ENCODE results near the gene SIX4. TPM values are rescaled to one million over a fixed set of nuclear protein-coding genes. Genes with fewer than 3 reads are reported as not detected.

Gene SIX4
- total RNA-seq, 1 experiment from 2014 or later, result 17.3 TPM

DNA sequence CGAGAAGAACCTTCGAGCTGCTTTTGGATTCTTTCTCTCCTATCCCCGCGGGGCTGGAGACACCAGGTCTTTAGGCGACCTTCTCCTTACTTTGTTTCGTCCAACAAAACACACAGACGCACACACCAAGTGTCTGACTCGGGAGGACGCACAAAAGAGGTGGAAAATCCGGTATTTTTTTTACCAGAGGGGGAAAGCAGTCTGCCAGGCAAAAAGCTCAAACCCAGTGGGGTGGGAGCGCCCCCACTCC lies 2.1 kb downstream of the SIX4 start:
- intact Hi-C loops (cut with micrococcal nuclease; ENCODE audit: unreplicated experiment) (loop anchor here (5.0 to 10.0 kb wide), 2 partner anchors 75 to 303 kb away; partner anchors contain the start of gene SIX1), in situ Hi-C loops (cut with HindIII; ENCODE audit: low pct_unique_long_range_greater_than_20kb, low sequenced_read_pairs) (no loop called here)
- H3K9me3 ChIP-seq (ENCODE audit: control insufficient read depth, insufficient read depth, low read depth, low read length), result no peaks in the 10 kb centered on the region
- H3K27me3 ChIP-seq (ENCODE audit: control insufficient read depth, insufficient read depth, low read length), result no peaks in the 10 kb centered on the region
- no TSS peak for BruUV-seq (replicated peaks)
- H3K36me3 ChIP-seq (ENCODE audit: control insufficient read depth, insufficient read depth, low read length), result peaks cover 19% of the 10 kb centered on the region
- peak overlapping the region; percentile 79 to 80 for H3K4me3 ChIP-seq (ENCODE audit: low read depth in 2 of 2, low read length in 2 of 2)
- CTCF ChIA-PET, result no interaction called here
- POLR2A ChIA-PET, result no interaction called here
- peaks cover 11% of the 10 kb centered on the region for H3K4me1 ChIP-seq (ENCODE audit: control insufficient read depth, insufficient read depth, low read length)
- TF ChIP-seq, protein P1, sequence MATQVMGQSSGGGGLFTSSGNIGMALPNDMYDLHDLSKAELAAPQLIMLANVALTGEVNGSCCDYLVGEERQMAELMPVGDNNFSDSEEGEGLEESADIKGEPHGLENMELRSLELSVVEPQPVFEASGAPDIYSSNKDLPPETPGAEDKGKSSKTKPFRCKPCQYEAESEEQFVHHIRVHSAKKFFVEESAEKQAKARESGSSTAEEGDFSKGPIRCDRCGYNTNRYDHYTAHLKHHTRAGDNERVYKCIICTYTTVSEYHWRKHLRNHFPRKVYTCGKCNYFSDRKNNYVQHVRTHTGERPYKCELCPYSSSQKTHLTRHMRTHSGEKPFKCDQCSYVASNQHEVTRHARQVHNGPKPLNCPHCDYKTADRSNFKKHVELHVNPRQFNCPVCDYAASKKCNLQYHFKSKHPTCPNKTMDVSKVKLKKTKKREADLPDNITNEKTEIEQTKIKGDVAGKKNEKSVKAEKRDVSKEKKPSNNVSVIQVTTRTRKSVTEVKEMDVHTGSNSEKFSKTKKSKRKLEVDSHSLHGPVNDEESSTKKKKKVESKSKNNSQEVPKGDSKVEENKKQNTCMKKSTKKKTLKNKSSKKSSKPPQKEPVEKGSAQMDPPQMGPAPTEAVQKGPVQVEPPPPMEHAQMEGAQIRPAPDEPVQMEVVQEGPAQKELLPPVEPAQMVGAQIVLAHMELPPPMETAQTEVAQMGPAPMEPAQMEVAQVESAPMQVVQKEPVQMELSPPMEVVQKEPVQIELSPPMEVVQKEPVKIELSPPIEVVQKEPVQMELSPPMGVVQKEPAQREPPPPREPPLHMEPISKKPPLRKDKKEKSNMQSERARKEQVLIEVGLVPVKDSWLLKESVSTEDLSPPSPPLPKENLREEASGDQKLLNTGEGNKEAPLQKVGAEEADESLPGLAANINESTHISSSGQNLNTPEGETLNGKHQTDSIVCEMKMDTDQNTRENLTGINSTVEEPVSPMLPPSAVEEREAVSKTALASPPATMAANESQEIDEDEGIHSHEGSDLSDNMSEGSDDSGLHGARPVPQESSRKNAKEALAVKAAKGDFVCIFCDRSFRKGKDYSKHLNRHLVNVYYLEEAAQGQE (IDR thresholded peaks at IDR 0.05; ENCODE audit: insufficient read depth in 1 of 2, low read depth in 2 of 2, low read length in 1 of 2), result no peak
- no peak for TF ChIP-seq POLR2AphosphoS5 (IDR thresholded peaks at IDR 0.05; ENCODE audit: low read depth, low read length)
- TF ChIP-seq, protein P2, sequence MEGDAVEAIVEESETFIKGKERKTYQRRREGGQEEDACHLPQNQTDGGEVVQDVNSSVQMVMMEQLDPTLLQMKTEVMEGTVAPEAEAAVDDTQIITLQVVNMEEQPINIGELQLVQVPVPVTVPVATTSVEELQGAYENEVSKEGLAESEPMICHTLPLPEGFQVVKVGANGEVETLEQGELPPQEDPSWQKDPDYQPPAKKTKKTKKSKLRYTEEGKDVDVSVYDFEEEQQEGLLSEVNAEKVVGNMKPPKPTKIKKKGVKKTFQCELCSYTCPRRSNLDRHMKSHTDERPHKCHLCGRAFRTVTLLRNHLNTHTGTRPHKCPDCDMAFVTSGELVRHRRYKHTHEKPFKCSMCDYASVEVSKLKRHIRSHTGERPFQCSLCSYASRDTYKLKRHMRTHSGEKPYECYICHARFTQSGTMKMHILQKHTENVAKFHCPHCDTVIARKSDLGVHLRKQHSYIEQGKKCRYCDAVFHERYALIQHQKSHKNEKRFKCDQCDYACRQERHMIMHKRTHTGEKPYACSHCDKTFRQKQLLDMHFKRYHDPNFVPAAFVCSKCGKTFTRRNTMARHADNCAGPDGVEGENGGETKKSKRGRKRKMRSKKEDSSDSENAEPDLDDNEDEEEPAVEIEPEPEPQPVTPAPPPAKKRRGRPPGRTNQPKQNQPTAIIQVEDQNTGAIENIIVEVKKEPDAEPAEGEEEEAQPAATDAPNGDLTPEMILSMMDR (IDR thresholded peaks at IDR 0.05), result no peak
- no peak for TF ChIP-seq TCF7L2 (IDR thresholded peaks at IDR 0.05; ENCODE audit: low read depth, low read length)
- no peak; the same call in 1 of the 2 replicates for ATAC-seq
- H3K27ac ChIP-seq (ENCODE audit: low read length), result peak overlapping the region; percentile 71
- DNase-seq (ENCODE audit: low read depth, low spot score), result no peak

DNA sequence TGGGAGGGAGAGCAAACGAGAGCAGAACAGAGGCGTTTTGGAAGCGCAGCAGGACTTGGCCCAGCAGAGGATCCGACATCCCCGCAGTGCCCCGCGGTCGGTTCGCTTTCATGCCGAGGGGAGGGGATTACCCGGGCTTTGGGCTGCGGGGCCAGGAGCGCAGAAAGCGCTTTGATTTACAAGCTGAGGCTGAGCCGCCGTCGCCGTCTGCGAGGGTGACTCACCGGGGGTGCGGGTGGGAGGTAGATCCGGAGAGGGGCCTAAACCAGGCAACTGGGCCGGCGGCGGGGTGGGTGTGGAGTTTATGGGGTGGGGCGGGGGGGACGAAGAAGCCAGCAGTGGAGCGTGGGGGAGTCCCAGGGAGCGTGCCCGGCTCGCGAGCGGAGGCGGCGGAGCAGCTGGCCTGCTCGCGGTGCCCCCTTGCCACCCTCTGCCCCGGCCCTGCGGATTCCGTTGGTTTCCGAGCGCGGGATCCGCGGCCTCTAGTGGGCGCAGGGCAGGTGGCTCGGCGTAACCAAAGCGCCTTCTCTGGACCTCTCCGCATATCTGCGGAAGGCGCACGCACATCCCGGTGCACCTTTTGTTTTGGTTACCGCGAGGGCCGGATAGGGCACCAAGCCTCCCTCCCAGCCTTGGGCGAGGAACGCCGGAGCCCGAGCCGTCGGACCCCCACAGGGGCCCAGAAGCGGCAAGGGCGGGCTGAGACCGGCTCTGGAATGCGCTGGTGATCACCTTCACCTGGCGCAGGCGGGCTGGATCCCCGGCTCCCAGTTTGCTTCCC lies 2.6 kb downstream of the SIX4 start:
- ChIA-PET CTCF (no interaction called here), POLR2A (no interaction called here)
- H3K9me3 ChIP-seq (ENCODE audit: control insufficient read depth, insufficient read depth, low read depth, low read length), result no peaks in the 10 kb centered on the region
- H3K27ac ChIP-seq (ENCODE audit: low read length), result peak overlapping the region; percentile 71
- peak overlapping the region; percentile 79 to 80 for H3K4me3 ChIP-seq (ENCODE audit: low read depth in 2 of 2, low read length in 2 of 2)
- no TSS peak for BruUV-seq (replicated peaks)
- H3K36me3 ChIP-seq (ENCODE audit: control insufficient read depth, insufficient read depth, low read length), result peaks cover 19% of the 10 kb centered on the region
- in situ Hi-C loops (cut with HindIII; ENCODE audit: low pct_unique_long_range_greater_than_20kb, low sequenced_read_pairs), result no loop called here
- H3K4me1 ChIP-seq (ENCODE audit: control insufficient read depth, insufficient read depth, low read length), result peaks cover 11% of the 10 kb centered on the region
- TF ChIP-seq TCF7L2 (IDR thresholded peaks at IDR 0.05; ENCODE audit: low read depth, low read length) (0 out of 2 replicates have a peak, but pooled peaks have one; percentile 24), SIN3A (IDR thresholded peaks at IDR 0.05; ENCODE audit: borderline replicate concordance, insufficient read depth, low read depth, low read length) (no peak)
- TF ChIP-seq, protein P2 (IDR thresholded peaks at IDR 0.05), result peak; percentile 73
- intact Hi-C loops (cut with micrococcal nuclease; ENCODE audit: unreplicated experiment), result loop anchor here (5.0 to 10.0 kb wide), 2 partner anchors 74 to 303 kb away; partner anchors contain the start of gene SIX1
- peak; percentile 65 for ATAC-seq
- DNase-seq (ENCODE audit: low read depth, low spot score), result no peak
- H3K27me3 ChIP-seq (ENCODE audit: control insufficient read depth, insufficient read depth, low read length), result no peaks in the 10 kb centered on the region

Measured in Panc1 (cell line).